ENCODE data around the gene GRID1. TPM values are rescaled to one million over a fixed set of nuclear protein-coding genes. Genes with fewer than 3 reads are reported as not detected.
"Not testable (repeated sequence)": the region's sequence is repeated elsewhere in the genome, so short reads cannot be mapped to it uniquely, and the experiment has no call there.

Gene GRID1
- total RNA-seq, 1 donor from 2014 or later, result 7.1 TPM

DNA sequence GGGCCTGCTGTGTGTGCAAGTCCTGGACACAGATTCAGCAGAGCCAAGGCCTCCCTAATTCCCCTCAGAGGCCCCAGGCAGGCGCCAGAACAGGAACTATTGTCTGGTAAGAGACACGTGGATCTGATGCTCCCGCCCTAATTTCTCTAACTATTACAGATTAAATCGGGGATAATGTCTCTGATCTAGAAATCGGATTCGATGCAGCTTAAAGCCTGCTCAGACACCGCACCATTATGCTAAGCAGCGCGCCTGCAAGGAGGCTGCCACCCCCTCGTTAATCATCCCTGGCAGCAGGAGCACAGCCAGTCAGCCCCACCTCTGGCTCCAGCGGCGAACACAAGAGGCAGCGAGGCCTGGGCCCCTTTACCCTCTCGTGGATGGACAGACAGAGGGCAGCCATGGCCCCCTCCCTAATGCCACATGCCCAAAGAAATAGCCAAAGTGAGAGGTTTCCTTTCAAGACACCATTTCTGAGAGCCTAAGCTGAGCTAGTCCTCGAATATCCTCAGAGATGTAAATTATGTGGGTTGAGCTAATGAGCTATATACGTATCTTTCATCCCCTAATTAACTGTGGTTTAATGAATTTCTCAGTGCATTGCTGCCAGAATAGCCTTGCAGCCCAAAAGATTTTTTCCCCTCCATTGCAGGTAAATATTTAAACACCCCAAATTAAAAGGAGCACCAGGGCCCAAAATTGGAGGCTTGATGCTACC lies 122.1 kb downstream of the GRID1 start:
- TF ChIP-seq POLR2A (IDR thresholded peaks at IDR 0.05), result no peak
- TF ChIP-seq POLR2AphosphoS5 (IDR thresholded peaks at IDR 0.05; ENCODE audit: insufficient read depth in 1 of 2, low read depth in 1 of 2), result no peak
- TF ChIP-seq, protein P1, sequence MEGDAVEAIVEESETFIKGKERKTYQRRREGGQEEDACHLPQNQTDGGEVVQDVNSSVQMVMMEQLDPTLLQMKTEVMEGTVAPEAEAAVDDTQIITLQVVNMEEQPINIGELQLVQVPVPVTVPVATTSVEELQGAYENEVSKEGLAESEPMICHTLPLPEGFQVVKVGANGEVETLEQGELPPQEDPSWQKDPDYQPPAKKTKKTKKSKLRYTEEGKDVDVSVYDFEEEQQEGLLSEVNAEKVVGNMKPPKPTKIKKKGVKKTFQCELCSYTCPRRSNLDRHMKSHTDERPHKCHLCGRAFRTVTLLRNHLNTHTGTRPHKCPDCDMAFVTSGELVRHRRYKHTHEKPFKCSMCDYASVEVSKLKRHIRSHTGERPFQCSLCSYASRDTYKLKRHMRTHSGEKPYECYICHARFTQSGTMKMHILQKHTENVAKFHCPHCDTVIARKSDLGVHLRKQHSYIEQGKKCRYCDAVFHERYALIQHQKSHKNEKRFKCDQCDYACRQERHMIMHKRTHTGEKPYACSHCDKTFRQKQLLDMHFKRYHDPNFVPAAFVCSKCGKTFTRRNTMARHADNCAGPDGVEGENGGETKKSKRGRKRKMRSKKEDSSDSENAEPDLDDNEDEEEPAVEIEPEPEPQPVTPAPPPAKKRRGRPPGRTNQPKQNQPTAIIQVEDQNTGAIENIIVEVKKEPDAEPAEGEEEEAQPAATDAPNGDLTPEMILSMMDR (IDR thresholded peaks at IDR 0.05), result no peak
- H3K4me1 ChIP-seq, result no peaks in the 10 kb centered on the region
- H3K27me3 ChIP-seq, result no peaks in the 10 kb centered on the region
- H3K36me3 ChIP-seq, result no peaks in the 10 kb centered on the region
- DNase-seq (ENCODE audit: extremely low spot score in 2 of 2), result no peak
- H3K9me3 ChIP-seq, result no peaks in the 10 kb centered on the region
- intact Hi-C loops (cut with DNase I), result no loop called here
- no peak overlapping the region for H3K4me3 ChIP-seq
- H3K27ac ChIP-seq, result no peak overlapping the region

DNA sequence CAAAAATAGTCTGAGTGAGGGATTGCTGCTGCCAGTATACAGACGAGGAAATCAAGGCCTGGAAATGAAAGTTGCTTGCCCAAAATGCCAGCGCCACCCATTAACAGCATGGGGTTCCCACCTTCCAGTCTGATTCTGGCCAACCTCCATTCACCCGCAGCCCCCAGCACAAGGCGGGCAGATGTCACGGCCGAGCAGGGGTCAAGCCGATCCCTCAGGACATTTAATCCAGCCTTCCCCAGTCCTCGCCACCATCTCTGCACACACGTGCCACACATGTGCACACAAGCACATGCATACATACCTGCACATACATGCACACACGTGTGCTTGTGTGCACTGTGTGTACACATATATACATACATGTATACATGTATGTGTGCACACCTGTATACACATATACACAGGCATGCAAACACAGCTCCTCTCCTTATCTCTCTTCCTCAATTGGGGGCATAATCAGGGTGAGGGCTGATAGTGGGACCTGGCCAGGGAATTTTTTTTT lies 122.9 kb downstream of the GRID1 start:
- H3K27me3 ChIP-seq, result no peaks in the 10 kb centered on the region

DNA sequence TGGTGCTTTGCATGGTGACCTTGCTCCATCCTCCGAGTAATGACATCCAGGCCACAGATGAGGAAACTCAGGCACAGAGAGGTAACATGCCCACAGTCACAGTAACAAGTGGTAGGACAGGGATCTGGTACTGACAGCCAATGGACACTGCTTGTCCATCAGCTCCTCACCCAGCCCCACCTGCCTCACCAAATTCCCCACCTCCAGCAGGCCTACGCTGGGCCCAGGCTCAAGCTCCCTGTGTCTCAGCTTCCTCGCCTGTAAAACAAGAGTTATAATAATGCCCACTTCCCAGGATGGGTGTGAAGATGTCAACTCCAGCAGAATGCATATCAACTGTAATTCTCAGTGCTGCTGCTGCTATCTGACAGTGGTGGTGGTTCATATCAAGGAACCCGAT lies 123.8 kb downstream of the GRID1 start:
- Histone ChIP-seq H3K27me3 (no peaks in the 10 kb centered on the region), H3K4me1 (no peaks in the 10 kb centered on the region), H3K27ac (no peak overlapping the region), H3K9me3 (no peaks in the 10 kb centered on the region), H3K36me3 (no peaks in the 10 kb centered on the region), H3K4me3 (no peak overlapping the region)
- TF ChIP-seq, protein P1 (IDR thresholded peaks at IDR 0.05), result no peak
- TF ChIP-seq POLR2AphosphoS5 (IDR thresholded peaks at IDR 0.05; ENCODE audit: insufficient read depth in 1 of 2, low read depth in 1 of 2) (no peak), POLR2A (IDR thresholded peaks at IDR 0.05) (no peak)
- intact Hi-C loops (cut with DNase I), result no loop called here
- no peak for DNase-seq (ENCODE audit: extremely low spot score in 2 of 2)

More for the DNA sequence above, 122.9 kb downstream of the GRID1 start:
- H3K4me3 ChIP-seq, result no peak overlapping the region
- H3K4me1 ChIP-seq, result no peaks in the 10 kb centered on the region
- DNase-seq (ENCODE audit: extremely low spot score in 2 of 2), result no peak
- H3K36me3 ChIP-seq, result no peaks in the 10 kb centered on the region
- H3K27ac ChIP-seq, result no peak overlapping the region
- TF ChIP-seq, protein P1 (IDR thresholded peaks at IDR 0.05), result no peak
- TF ChIP-seq POLR2AphosphoS5 (IDR thresholded peaks at IDR 0.05; ENCODE audit: insufficient read depth in 1 of 2, low read depth in 1 of 2), result no peak
- no peak for TF ChIP-seq POLR2A (IDR thresholded peaks at IDR 0.05)
- no peaks in the 10 kb centered on the region for H3K9me3 ChIP-seq
- intact Hi-C loops (cut with DNase I), result no loop called here

DNA sequence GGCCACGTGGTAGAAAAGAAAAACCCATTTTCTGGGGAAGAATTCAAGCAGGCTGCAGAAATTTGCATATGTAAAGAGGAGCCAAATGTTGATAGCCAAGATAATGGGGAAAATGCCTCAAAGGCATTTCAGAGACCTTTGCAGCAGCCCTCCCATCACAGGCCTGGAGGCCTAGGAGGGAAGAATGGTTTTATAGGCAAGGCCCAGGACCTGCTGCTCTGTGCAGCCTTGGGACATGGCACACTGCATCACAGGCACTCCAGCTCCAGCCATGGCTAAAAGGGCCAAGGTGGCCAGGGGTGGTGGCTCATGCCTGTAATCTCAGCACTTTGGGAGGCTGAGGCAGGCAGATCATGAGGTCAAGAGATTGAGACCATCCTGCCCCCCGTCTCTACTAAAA lies 128.5 kb downstream of the GRID1 start:
- intact Hi-C loops (cut with DNase I); H3K9me3 ChIP-seq; H3K27me3 ChIP-seq; H3K36me3 ChIP-seq; DNase-seq (ENCODE audit: extremely low spot score in 2 of 2); H3K4me1 ChIP-seq; H3K4me3 ChIP-seq; H3K27ac ChIP-seq: not testable (repeated sequence)

DNA sequence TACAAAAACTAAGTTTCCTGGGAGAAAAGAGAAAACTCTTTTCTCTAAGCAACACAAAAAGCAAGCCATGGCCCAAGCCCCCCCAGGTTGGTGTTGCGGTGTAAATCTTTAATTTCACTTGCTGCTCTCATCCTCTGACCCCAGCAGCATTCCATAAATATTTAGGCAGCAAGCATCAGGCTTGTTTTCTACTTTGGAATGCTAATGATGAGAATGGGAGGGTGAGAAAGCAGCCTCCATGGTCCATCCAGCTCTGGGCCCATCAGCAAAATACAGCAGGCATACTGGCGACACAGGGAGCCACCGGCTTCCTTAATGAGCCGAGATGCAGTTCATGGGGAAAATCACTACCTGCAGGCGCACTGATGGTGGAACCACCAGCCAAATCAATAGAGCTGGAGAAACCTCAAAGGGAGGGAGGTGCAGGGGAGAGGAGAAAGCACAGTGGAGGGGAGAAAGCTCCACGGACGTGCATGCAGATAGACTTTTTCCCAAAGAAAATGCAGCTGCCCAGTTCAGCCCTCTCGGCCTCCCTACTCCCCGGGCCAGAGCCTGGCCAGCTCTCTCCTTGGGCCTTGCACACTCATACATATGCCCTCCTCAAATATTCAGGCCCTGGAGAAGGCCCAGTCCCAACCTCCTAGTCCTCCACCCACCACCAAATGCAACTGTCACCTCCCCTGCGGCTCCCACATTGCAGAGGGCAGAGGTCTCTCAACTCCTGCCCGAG lies 131.9 kb downstream of the GRID1 start:
- H3K36me3 ChIP-seq, result no peaks in the 10 kb centered on the region
- intact Hi-C loops (cut with DNase I), result no loop called here
- H3K4me3 ChIP-seq, result no peak overlapping the region
- H3K27me3 ChIP-seq, result no peaks in the 10 kb centered on the region
- no peak overlapping the region for H3K27ac ChIP-seq
- no peak for TF ChIP-seq POLR2A (IDR thresholded peaks at IDR 0.05)
- no peak for TF ChIP-seq POLR2AphosphoS5 (IDR thresholded peaks at IDR 0.05; ENCODE audit: insufficient read depth in 1 of 2, low read depth in 1 of 2)
- TF ChIP-seq, protein P1 (IDR thresholded peaks at IDR 0.05), result no peak
- no peak for DNase-seq (ENCODE audit: extremely low spot score in 2 of 2)
- no peaks in the 10 kb centered on the region for H3K9me3 ChIP-seq
- no peaks in the 10 kb centered on the region for H3K4me1 ChIP-seq
